Measurements from ENCODE around the gene SLC15A3.
"Not testable (repeated sequence)": the region's sequence is repeated elsewhere in the genome, so short reads cannot be mapped to it uniquely, and the experiment has no call there.

Gene SLC15A3

DNA sequence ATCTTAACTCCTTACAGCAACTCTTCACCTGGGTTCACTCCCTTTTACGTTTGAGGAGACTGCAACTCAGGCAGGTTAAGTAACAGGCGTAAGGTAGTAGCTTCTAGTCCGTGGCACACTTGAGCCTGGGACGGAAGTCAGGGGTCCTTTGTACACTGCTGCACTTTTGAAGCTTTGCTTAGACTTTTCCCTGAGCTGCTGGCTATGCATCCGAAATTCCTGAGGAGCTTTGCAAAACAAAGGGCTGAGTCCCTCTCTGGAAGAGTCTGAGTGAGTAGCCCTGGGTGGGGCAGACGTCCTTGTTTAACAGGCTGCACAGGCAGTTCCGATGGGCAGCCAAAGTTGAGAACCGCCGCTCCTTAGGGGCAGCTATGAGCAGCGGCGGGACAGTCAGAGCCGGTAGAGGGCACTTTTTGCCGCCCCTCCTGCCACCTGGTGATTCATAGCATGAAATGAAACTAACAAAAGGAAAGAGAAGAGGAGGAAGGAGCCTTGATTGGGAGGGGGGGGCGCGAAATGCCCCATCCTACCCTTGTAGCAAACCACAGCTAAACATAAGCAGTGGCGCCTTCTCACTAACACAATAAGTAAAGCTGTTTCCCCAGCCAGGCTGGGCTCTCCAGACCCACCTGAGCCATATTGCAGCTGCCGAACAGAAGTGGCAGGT lies 36.6 kb downstream of the SLC15A3 start:
- DNase-seq: peak in 21 of 56 donors; percentile 24 to 60 (median 41)

DNA sequence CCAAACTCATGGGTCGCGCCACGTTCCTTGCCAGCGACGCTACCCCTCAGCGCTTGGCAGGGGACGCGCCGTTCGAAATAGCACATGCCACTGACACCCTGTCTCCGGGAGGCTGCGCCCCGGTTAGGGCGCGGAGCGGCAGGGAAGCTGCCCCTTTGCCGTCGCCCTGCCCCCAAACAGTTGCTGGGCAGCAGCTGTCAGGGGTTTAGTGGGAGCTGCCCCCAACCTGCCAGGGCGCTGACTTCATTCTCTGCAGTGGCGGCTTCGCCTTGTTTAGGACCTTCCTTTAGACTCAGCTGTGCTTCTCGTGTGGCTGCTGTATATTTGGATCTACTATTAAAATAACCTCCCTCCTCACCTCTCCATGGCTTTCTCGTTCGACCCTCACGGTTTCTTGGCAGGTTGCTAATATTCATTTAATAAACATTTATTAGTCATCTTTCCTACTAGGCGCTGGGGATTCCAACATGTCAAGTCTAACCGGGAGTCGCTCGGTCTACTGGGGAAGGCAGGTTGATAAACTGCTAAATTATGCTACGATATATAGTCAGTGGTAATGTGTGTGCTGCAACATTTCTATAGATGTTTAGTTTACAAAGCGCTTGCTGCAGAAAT lies 37.2 kb downstream of the SLC15A3 start:
- peak in 8 of 56 donors; percentile 48 to 71 (median 66) for DNase-seq

DNA sequence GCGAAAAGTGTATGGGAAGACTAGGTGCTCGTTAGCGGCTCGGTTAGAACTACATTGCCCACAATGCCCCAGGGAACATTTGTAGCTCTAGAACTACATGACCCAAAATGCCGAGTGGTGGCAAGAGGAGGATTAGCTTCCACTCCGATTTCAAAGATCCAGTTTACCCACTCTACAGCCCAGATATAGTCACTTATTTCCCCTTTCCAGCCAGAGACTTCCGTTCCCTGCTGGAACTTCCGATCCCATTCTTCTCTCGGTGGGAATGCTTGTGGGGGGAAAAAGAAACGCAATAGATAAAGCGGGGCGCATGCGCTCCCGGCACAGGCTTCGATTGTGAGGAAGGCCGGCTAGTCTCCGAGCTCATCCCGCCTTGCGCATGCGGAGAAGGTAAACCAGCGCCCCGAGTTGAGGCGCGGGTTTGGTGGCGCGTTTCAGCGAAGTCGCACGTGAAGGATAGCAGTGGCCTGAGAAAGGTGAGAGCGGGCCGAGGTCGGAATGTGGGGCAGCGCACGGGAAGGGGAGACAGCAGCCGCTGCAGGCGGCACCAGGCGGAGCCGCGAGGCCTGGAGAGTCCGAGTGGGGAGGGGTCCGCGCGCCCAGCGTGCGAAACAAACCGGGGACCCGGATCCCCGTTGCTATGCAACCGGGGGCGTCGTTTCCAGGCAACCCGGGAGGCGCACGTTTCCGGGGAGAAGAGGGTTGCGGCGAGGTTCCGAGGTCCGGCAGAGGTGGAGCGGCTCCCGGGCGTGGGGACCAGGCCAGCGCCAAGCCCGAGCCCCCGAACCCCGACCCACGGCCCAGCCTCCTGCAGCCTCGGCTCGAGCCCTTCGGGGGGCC lies 38.0 kb downstream of the SLC15A3 start, which contains the start of gene TMEM109:
TSS of gene TMEM109 (plus strand) at position 366 of the 840 bp plus-strand sequence. CDS start 5,536 bp downstream, outside the sequence.
- peak in 55 of 56 donors; percentile 50 to 97 (median 83) for DNase-seq

DNA sequence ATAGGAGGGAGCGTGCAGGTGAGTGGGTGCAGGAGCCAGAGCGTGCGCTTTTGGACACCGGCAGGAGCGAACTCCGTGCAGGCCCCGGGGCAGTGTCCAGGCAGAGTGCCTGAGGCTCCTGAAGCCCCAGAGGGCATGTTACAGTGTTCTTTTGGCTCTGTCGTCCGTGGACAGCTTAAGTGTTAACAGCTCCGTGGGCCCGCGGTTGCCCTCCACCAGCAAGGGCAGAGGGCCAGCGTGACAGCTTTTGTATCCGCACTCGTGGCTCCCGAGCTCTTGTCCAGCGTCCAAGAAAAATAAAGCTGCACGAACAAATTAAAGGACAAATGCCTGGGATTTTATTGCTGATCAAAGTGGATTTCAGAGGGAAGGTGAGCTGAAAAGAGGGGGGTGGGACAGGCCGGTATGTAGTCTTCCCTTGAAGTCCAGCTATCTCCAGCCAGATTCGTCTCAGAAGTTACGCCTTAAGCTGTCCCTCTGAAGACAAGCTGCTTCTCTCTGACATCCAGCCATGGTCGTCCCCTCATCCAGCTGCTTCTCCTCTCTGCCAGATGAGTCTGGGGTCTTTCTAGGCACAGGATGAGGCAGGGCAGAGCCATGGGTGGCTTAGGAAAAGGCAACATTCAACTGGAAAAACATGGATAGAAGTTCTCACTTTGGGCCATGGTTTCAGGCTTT lies 39.0 kb downstream of the SLC15A3 start:
- DNase-seq: peak in 1 of 56 donors; percentile 30

DNA sequence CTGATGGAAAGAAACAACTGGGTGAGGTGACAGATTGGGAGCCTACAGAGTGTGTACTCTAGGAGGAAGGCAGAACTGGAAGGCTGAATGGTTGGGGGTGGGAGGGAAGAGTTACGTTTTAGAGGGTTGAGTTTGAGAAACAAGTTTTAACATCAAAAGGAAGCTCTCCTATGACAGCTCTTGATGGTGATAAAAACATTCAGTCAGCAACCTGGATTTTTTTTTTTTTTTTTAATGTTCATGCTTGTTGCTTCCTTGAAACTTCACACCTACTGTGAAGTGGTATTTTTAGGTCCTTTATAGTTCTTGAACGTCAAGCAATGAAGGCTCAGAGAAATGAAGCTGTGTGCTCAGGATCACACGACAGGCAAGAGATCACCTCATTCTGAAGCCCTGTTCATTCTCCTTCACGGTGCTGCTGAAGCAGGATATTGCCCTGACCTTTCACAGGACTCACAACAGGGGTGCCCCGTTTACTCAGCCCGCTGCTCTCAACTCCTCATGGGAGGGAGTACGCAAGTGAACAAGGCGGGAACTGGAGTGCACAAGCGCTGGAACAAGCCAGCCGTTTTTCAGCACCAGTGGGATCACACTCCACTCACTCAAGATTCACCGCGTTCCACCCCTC lies 39.6 kb downstream of the SLC15A3 start:
- DNase-seq: no peak

DNA sequence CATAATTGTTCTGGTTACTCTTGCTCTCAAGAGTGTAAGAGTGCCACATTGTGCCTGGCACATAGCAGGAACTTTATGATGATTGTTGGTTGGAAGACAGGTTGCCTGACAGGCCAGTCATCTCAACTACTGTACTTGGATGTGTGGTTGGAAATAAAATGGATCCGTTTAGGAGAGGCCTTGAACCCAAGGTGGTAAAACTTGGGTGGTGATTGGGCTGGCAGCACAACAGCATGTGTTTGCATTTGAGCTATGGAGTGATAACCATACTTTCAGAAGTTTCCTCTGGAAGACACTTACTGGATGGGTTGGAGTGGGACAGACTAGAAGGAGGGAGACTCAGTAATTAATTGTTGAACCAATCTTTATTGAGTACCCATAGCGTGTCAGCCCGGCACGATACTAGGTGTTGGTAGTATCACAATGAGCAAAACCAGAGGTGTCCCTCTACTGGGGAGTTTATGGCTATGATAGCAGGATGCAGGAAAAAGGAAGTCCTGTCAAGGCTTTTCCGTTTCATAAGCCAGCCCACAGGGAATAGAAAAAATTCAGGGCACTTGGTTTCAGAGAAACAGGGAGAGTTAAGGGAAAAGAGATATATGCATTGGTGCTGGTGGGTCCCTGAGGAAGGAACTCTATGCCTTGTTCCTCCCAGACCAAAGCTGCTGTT lies 41.1 kb downstream of the SLC15A3 start:
- DNase-seq: no peak

DNA sequence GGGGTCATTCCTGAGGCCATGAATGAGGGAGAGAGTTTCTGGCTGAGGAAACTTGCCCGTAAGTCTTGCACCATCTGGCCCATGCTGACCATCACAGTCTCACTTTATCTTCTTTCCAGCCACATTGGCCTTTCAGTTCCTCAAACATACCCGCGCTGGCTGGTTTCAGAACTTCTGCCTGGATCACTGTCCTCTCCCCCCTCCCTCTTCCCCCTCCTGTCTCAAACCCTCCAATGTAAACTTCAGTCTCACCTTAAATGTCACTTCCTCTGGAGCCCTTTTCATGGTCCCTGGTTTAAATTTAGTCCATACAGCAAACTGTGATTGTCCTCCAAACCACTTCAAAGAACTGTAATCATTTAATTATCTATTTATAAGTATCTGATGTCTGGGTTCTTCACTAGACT lies 41.7 kb downstream of the SLC15A3 start:
- peak in 2 of 56 donors; percentile 30 to 48 for DNase-seq

DNA sequence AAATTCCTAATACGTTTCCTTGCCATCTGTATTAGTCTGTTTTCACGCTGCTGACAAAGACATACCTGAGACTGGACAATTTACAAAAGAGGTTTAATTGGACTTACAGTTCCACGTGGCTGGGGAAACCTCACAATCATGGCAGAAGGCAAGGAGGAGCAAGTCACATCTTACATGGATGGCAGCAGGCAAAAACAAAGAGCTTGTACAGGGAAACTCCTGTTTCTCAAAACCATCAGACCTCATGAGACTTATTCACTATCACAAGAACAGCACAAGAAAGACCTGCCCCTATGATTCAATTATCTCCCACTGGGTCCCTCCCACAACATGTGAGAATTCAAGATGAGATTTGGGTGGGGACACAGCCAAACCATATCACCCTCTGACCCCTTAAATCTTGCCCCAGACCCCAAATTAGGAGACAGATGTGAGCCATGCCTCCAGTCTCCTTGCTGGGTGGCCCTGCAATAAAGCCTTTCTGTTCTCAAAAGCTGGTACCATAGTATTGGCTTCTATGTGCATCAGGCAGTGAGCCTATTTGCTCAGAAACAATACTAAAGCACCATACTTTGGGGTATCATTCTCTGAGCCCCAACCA lies 42.2 kb downstream of the SLC15A3 start:
- DNase-seq: not testable (repeated sequence)

DNA sequence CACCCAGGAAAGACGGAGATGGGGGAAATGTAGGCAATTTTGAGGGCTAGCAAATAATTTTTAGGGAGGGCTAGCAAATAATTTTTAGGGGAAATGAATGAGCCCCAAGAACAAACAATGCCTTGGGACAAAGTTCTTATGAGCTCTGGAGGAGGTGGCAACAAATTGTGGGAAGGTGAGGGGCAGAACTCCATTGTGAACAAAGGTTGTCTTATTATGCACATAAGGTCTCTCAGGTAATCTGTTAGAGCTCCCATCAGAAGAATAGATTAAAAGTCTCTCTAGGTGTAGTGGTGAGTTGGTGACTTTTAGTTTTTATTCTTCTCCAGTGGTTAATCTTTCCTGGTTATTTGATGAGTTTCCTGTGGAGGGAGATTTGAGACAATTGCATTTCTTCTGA lies 43.2 kb downstream of the SLC15A3 start:
- no peak for DNase-seq

DNA sequence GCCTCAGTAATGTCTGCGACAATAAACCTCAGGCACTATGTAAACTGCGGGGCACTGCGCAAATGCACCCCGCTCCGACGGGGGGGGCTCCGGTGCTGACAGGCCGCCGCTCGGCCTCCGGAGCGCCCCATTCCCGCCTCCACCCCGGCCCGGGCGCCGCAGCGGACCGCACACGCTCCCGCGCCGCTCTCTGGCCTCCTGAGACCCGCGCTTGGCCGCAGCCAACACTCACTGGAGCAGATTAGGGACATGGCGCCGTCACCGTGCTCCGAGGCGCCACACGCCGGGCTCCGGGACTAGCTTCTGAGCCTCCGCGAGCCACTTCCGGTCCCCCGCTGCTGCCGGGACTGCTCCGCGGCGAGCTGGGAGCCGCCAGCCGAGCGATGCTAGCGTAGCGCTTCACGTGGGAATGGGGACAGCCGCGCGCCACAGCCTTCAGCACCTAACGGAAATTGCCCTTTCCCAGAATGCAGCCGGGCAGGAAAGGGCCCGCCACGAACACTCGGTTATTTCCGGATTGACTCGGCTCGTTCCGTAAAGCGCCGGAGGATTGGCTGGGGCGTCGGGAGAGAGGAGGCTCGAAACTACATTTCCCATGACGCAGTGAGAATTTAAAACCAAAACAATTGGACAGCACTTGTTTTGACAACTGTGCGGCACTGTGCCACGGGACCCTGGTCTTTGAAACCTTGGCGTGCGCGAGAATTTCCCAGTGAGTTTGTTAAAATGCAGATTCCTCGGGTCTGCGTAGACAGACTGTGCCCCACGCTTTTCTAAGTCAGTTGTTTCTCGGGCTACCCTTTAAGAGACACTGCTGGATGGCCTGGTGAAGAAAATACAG lies 45.6 kb downstream of the SLC15A3 start, which contains the start of gene PRPF19:
TSS of gene PRPF19 (minus strand) at position 454 of the 841 bp plus-strand sequence. CDS start at position 251, 203 bp downstream.
- peak; percentile 74 to 98 (median 91) for DNase-seq

DNA sequence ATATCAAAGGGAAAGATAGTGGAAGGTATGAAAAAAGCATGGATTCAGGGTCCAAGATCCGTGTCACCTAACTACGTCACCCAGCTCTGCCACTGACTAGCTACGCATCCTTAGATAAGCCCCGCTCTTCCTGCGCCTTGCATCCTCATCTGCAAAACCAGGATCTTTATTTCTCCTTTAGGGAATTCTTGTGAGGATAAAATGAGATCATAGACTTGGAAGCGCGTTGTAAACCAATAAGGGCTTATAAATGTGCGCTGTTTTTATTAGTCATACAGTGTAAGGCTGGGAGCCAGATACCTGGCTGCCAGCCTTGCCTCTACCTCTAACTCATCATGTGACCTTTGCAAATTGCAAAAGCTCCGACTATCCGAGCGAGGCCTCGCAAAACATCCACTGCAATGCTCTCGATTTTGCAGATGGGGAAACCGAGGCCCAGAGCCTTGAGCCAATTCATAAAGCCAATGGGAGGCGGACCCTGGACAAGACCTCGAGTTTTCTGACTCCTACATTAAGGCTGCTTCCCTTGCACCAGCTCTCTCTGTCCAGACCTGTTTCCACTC lies 46.3 kb downstream of the SLC15A3 start:
- peak in 2 of 56 donors; percentile 28 to 48 for DNase-seq

DNA sequence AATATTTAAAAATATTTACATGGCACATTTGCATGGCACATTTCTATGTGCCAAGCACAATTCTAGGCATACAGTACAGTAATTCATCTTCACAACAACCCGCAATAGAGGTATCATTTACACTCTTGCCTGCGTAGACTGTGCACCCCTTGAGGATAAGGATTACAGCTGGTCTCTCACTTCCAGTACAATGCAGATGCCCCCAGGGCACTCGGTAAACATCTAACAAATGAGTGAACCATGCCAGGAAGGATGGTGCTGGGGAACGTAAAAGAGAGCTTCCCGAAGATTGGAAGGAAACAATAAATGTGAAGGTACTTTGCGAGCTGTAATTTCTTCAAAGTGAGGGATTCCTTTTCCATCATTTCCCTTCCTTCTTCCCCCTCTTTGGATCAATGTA lies 46.9 kb downstream of the SLC15A3 start:
- DNase-seq: no peak

DNA sequence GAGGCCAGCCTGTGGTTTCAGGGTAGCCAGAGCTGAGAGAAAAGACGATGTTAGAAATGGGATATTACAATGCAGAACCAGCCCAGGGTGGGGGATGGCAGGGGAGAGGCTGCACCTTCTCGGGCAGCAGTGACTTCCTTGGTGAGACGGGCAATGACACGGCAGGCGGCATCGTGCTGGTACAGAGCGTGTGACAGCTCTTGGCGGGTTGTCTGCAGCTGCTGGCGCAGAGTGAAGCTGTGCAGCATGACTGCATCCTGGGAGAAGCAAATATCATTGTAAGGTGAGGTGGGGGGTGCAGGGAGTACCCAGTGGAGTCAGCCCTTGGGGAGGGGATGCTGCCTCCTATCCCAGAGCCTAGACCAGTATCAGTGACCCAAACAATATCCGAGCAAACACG lies 49.4 kb downstream of the SLC15A3 start:
- DNase-seq: no peak

DNA sequence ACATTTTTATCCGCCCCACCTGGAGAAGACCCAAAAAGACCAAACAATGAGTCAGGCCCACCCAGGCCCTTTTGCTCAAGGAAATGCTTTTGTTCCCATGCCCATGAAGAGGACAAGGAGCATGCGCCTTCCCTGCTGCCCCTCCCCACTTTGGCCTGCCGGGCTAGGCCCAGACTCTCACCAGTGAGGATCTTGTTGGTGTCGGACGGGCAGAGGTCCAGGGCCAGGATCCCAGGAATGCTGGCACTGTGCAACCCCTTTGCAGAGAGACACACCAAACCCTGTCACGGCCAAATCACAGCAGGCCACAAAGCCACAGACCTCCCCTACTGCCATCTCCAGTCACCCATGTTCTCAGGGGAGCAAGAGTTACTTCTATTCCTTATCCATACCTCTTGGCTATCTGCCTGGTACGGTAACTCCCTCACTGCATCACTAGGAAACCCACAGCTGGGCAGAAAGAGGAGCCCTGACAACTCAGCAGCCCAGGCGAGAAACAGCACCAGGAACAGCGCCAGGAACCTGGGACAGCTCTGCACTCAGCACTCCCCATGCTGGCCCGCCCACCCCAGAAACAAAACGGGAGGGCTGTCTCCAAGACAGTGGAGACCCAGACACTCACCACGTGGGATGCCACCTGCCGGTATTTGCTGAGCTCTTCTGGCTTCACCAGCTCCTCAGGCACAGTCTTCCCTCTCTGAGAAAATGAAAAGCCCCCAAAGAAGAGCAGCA lies 51.1 kb downstream of the SLC15A3 start:
- DNase-seq: peak in 14 of 56 donors; percentile 23 to 61 (median 41)

DNA sequence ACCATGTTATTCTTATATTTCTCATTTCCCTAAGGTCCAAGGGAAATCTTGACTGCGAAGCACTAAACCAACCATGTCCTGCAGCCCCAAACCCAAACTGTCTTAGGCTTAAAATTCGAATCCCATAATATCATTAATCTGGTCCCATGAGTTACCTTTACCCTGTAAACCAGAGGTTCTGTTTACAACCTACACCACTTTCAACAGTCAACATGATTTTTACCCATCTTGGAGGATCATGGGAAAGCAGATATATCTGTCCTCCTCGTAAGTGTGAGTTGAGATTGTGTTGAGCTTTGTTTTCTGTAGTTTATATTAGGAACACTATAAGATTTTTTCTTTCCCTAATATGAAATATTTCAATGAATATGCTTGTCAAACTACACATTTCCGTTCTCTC lies 52.0 kb downstream of the SLC15A3 start:
- no peak for DNase-seq

DNA sequence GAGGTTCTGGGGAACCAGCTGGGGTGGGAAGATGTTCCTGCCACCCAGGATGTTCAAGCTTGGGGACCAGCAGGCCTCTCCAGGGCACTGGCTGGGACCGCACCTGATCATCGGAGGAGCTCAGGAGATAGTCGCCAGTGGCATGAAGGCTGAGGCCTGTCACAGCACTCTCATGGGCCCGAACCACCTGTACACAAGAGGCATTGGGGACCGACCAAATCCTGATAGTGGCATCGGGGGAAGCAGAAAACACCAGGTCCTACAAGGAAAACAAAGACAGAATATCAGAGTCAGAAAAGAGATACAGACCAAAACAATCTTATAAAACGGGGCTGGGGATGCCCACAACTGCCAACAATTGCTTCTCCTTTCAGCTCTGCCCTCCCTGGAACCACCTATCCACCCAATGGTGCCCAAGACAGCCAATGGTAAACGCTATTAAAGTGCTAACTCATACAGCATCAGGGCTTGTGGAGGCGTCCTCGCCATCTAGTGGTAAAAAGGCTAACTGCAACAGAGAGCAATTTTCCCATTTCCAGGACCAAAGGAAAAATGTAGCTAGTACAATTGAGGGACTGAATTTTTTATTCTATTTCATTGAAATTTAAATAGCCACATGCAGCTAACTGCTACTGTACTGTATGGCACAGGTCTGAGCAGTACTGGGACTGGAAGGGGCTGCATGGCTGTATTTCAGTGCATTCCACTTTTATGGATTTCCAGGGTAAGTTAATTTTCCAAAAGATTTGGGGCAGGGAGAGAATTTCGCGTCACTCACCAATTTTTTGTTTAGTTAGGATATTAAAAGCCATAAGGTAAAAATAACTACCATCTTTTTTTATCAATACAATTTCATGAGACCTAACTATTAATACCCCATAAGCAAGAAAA lies 52.7 kb downstream of the SLC15A3 start:
- peak in 6 of 56 donors; percentile 6 to 68 (median 24) for DNase-seq

DNA sequence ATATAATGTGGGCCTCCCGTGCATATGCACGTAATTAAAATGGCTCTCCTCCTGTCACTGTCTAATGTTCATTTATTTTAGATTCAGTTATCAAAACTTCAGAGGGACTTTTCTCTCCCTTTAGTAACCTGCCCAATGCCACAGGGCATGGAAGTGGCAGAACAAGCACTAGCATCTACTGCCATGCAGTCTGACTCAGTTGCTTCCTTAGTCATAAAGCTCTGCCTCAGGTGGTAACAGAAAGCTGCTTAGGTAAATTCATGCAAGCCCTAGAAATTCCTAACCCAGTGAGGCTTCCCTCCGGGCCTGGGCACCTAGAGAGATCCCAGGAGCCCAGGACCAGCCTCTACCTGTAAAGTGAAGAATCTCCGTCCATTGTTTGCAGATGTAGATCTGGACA lies 54.5 kb downstream of the SLC15A3 start:
- no peak for DNase-seq

Data from amygdala (tissue), 56 donors.